Stomach (tissue), 9 donors: ENCODE measurements around the gene EEFSEC. TPM values are rescaled to one million over a fixed set of nuclear protein-coding genes. Genes with fewer than 3 reads are reported as not detected.
A peak's percentile ranks its signal among the peaks of the same experiment; 100 is the strongest.

Source experiments
- DNase-seq, 2 donors: peaks; one replicate each; pipeline versions ENCODE4 v3.0.0 to v3.0.0-alpha.2; 2013 to 2019
- H3K27ac ChIP-seq, 5 donors: fragments of 200-600 bp in 4 of 5; sonication (generic) in 4 of 5; one replicate each; pipeline ENCODE4 v1.5.1; 2013 to 2019; ENCODE audit warnings: mild to moderate bottlenecking in 1 of 5, moderate library complexity in 1 of 5
- H3K27me3 ChIP-seq, 3 donors: fragments of 200-600 bp; sonication (generic); one replicate each; pipeline ENCODE4 v1.5.1; 2017 to 2019; ENCODE audit warnings: mixed run types in 1 of 3
- H3K36me3 ChIP-seq, 4 donors: fragments of 200-600 bp; sonication (generic); 1 replicate in 3 of 4; 2 replicates in 1 of 4; pipeline ENCODE4 v1.5.1; 2016 to 2019
- H3K4me1 ChIP-seq, 4 donors: fragments of 200-600 bp; sonication (generic); one replicate each; pipeline ENCODE4 v1.5.1; 2016 to 2019
- H3K4me3 ChIP-seq, 4 donors: fragments of 200-600 bp; sonication (generic) in 3 of 4; one replicate each; pipeline ENCODE4 v1.5.1; 2016 to 2019; ENCODE audit warnings: mild to moderate bottlenecking in 1 of 4
- H3K9me3 ChIP-seq, 4 donors: fragments of 200-600 bp; sonication (generic); one replicate each; pipeline ENCODE4 v1.5.1; 2016 to 2019
- EP300 ChIP-seq: sonication (generic); formaldehyde crosslinking; IDR thresholded peaks from one replicate; pipeline ENCODE4 v1.6.1; 2017; ENCODE audit warnings: antibody characterized with exemption
- POLR2A ChIP-seq, 4 donors: fragments of 450-650 bp; IDR thresholded peaks; one replicate each; pipeline ENCODE4 v1.6.1; 2016; ENCODE audit warnings: antibody characterized with exemption in 4 of 4, control low read depth in 2 of 4, mild to moderate bottlenecking in 1 of 4, moderate library complexity in 1 of 4
- POLR2AphosphoS5 ChIP-seq, 3 donors: sonication (generic); formaldehyde crosslinking; IDR thresholded peaks; one replicate each; pipeline ENCODE4 v1.6.1; 2016; ENCODE audit warnings: antibody characterized with exemption in 3 of 3
- WGBS, 5 donors: extraction: QIAGEN DNeasy Blood & Tissue Kit in 3 of 5; methylation state at CpG; one replicate each; pipeline versions ENCODE4 v1.1.5 to v1.1.7; 2013 to 2018; 5-methylcytosine and 5-hydroxymethylcytosine counted together
- intact Hi-C: fragments of 100-400 bp; cut with DNase I; formaldehyde crosslinking; loops from one replicate; pipeline ENCODE4 v1.15.1; 2023; ENCODE audit warnings: low total_unique reads
- polyA plus RNA-seq, 3 donors: library from polyadenylated mRNA; stranded (reverse); fragments of 200-250 nt; gene quantifications; one replicate each; pipeline ENCODE4 v1.2.3, GENCODE V29; 2013
- total RNA-seq, 5 donors: library from RNA; depleted of rRNA; stranded (reverse); fragments of >200 nt; gene quantifications; one replicate each; pipeline versions ENCODE4 v1.1.0 to v1.2.3, GENCODE V29; 2014 to 2016
- TF ChIP-seq, protein P1 (sequence below), 7 experiments: fragments of 450-650 bp in 4 of 7; fragments of 200-600 bp in 3 of 7; sonication (generic) in 3 of 7; IDR thresholded peaks; one replicate each; pipeline ENCODE4 v1.5.1; 2016 to 2019; ENCODE audit warnings: antibody characterized with exemption in 7 of 7, control low read depth in 2 of 7, mild to moderate bottlenecking in 1 of 7
- donor health status: healthy with polysubstance abuse.
- donor health status: Bipolar disorder and iron deficiency.
- donor health status: healthy.

Gene EEFSEC
- total and polyA plus RNA-seq, 8 donors, result 5.0 to 39.1 (median 13.2) TPM

DNA sequence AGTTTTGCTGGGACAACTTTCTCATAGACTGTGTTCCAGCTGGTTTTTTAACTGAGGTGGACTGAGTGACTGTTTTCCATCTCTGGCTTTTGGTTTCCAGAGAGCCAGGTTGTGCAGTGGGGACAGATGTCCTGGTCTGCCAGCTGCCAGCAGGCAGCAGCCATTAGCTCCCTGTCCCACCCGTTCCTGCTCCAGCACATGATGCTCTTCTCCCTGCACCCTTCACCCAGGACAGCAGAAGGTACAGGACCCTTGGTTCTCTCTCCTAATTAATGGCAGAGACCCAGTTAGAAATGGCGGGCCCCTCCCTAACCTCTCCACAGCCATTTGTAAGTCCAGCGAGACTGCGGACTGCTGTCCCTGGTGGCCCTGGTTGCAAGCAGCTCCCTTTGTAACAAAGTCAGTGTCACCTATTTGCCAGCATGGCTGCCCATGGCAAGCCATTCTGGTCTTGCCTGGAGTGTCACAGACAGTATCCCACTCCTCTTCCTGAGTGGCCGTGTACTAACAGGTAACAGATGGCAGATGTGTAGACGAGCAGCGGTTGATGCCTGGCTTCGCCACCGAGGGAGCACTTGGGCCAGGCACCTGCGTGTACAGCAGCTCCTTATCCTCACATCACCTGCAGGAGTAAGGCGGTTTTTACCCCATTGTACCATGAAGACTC is 165.1 kb downstream of the EEFSEC start:
- Histone ChIP-seq H3K36me3 (peaks cover 0 to 17% (median 13%) of the 10 kb centered on the region in 4 donors), H3K4me3 (no peak overlapping the region), H3K9me3 (no peaks in the 10 kb centered on the region), H3K27me3 (no peaks in the 10 kb centered on the region), H3K4me1 (peaks cover 0 to 38% (median 10%) of the 10 kb centered on the region in 4 donors), H3K27ac (no peak overlapping the region)
- TF ChIP-seq POLR2A (IDR thresholded peaks at IDR 0.05) (no peak), EP300 (no peak), POLR2AphosphoS5 (IDR thresholded peaks at IDR 0.05) (no peak)
- TF ChIP-seq, protein P1, sequence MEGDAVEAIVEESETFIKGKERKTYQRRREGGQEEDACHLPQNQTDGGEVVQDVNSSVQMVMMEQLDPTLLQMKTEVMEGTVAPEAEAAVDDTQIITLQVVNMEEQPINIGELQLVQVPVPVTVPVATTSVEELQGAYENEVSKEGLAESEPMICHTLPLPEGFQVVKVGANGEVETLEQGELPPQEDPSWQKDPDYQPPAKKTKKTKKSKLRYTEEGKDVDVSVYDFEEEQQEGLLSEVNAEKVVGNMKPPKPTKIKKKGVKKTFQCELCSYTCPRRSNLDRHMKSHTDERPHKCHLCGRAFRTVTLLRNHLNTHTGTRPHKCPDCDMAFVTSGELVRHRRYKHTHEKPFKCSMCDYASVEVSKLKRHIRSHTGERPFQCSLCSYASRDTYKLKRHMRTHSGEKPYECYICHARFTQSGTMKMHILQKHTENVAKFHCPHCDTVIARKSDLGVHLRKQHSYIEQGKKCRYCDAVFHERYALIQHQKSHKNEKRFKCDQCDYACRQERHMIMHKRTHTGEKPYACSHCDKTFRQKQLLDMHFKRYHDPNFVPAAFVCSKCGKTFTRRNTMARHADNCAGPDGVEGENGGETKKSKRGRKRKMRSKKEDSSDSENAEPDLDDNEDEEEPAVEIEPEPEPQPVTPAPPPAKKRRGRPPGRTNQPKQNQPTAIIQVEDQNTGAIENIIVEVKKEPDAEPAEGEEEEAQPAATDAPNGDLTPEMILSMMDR (IDR thresholded peaks at IDR 0.05), result no peak
- intact Hi-C loops, result no loop called here
- DNase-seq, result peak in 1 of 2 donors; percentile 15
- 84 to 95% (median 92%) methylated on average over 10 to 11 of the region's 11 CpGs for WGBS, 5 donors

DNA sequence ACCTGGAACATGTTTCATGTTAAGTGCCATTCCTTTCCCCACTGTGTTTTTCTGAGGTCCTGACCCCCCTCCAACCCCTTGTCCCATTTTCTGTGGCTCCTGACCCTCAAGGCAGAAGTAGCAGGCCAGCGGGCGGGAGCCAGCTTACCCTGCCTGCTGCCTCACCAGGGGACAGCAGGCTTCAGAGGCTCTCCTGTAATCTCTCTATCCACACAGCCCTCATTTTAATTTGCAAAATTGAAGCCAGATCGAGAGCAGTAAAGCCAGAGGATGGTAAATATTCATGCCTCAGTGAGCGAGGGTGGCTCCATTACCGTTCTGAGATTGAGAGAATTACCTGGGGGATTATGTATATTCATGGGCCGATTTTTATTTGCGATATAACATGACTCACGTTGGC is 165.8 kb downstream of the EEFSEC start:
- Histone ChIP-seq H3K27me3 (no peaks in the 10 kb centered on the region), H3K36me3 (peaks cover 0 to 17% (median 13%) of the 10 kb centered on the region in 4 donors), H3K4me1 (peaks cover 0 to 41% (median 15%) of the 10 kb centered on the region in 4 donors), H3K4me3 (no peak overlapping the region), H3K27ac (no peak overlapping the region), H3K9me3 (no peaks in the 10 kb centered on the region)
- peak in 1 of 2 donors; percentile 3 for DNase-seq
- intact Hi-C loops, result no loop called here
- TF ChIP-seq EP300 (no peak), POLR2AphosphoS5 (IDR thresholded peaks at IDR 0.05) (no peak), POLR2A (IDR thresholded peaks at IDR 0.05) (no peak)
- TF ChIP-seq, protein P1 (IDR thresholded peaks at IDR 0.05), result no peak
- WGBS, 5 donors, result 88 to 96% (median 94%) methylated on average over 8 of the region's 8 CpGs

DNA sequence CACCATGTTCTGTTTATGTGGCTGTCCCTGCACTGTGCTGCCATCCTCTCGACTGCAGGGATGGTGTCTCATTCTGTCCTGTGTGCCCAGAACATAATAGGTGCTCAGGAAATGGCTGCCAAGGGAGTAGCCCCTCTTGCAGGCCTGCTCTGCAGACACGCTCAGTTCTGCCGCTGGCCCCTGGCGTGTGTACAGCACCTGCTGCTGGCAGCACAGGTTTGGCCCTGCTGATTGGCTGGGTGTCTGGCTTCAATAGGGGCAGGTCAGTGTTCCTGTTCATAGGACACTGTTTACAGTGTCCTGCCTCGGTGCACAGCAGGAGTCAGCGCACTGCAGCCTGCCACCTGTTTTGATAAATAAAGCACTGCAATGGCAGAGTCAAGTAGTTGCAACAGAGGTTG is 166.5 kb downstream of the EEFSEC start:
- Histone ChIP-seq H3K4me1 (peaks cover 0 to 41% (median 15%) of the 10 kb centered on the region in 4 donors), H3K27ac (no peak overlapping the region), H3K4me3 (no peak overlapping the region), H3K9me3 (no peaks in the 10 kb centered on the region), H3K36me3 (peaks cover 0 to 17% (median 13%) of the 10 kb centered on the region in 4 donors), H3K27me3 (no peaks in the 10 kb centered on the region)
- 58 to 81% (median 68%) methylated on average over 3 to 6 of the region's 6 CpGs for WGBS, 5 donors
- intact Hi-C loops, result no loop called here
- no peak for TF ChIP-seq EP300
- TF ChIP-seq, protein P1 (IDR thresholded peaks at IDR 0.05), result no peak
- DNase-seq, result peak in 1 of 2 donors; percentile 34

DNA sequence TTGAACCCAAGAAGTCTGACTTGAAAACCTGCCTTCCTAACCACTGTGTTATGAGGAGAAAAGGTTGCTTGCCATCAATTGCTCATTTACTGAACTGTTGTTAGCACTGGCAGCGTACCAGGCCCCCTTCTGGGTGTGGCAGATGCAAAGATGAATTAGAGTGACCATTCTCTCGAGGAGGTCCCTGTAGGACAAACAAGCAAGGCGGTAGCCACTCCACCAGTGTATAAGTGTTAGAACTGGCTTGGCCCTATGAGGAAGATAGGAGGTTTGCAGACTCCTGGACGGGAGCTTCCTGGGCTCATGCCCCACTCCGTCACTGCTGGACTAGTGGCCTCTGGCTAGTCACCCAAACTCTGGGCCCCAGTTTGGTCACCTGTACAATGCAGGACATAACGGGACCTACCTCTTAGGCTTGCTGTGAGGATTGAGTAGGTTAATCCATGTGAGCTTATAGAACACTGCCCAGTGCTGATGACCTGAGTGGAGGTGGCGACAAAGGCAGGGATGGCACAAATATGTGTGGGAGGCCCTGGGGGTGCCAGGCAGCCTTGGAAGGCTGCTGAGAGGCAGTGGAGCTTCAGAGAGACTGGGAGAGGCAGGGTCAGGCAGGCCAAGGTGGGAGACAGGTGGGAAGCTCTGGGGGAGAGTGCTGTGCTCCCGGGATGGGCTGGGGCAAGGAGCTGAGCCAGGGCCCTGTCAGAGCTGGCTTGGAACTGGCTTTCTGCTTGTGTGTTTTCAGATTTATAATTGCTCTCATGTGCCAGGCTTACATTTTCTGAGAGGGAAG is 167.5 kb downstream of the EEFSEC start:
- Histone ChIP-seq H3K9me3 (no peaks in the 10 kb centered on the region), H3K36me3 (peaks cover 0 to 17% (median 13%) of the 10 kb centered on the region in 4 donors), H3K27ac (no peak overlapping the region), H3K4me3 (no peak overlapping the region), H3K4me1 (peaks cover 0 to 41% (median 15%) of the 10 kb centered on the region in 4 donors), H3K27me3 (no peaks in the 10 kb centered on the region)
- 80 to 92% (median 85%) methylated on average over 5 to 8 of the region's 8 CpGs for WGBS, 5 donors
- intact Hi-C loops, result no loop called here
- TF ChIP-seq EP300 (no peak), POLR2AphosphoS5 (IDR thresholded peaks at IDR 0.05) (no peak), POLR2A (IDR thresholded peaks at IDR 0.05) (no peak)
- TF ChIP-seq, protein P1 (IDR thresholded peaks at IDR 0.05), result no peak
- DNase-seq, result peak in 1 of 2 donors; percentile 16
